GM19455 (cell line): ENCODE results near the gene CYSTM1.
"Not testable (repeated sequence)": the region's sequence is repeated elsewhere in the genome, so short reads cannot be mapped to it uniquely, and the experiment has no call there.

ENCODE experiments used
- ATAC-seq: cut with Tn5 transposase; IDR thresholded peaks from one replicate; pipeline ENCODE4 v1.9.1; 2021; ENCODE audit not compliant: unreplicated experiment

CYSTM1 gene

GRCh38 chr5:140175367-140176030 lies 511 bp downstream of the CYSTM1 start:
- peak; percentile 44 for ATAC-seq

GRCh38 chr5:140176031-140176387 lies 1.0 kb downstream of the CYSTM1 start:
- no peak for ATAC-seq

DNA sequence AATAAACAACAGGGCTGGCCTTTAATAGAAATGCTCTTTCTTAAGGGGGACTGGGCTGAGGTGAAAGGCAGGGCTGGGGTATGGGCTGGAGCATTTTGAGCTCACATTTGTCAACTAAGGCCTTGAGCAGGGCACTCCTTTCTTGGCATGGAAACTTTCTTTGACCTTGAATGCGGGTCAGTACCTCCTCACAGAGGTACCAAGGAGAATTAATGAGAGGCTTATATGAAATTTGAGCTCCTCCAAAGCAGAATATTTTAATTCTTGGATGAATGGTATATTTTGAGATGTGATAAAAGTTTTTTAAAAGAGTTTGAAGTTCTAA lies 3.1 kb downstream of the CYSTM1 start:
- ATAC-seq, result no peak

DNA sequence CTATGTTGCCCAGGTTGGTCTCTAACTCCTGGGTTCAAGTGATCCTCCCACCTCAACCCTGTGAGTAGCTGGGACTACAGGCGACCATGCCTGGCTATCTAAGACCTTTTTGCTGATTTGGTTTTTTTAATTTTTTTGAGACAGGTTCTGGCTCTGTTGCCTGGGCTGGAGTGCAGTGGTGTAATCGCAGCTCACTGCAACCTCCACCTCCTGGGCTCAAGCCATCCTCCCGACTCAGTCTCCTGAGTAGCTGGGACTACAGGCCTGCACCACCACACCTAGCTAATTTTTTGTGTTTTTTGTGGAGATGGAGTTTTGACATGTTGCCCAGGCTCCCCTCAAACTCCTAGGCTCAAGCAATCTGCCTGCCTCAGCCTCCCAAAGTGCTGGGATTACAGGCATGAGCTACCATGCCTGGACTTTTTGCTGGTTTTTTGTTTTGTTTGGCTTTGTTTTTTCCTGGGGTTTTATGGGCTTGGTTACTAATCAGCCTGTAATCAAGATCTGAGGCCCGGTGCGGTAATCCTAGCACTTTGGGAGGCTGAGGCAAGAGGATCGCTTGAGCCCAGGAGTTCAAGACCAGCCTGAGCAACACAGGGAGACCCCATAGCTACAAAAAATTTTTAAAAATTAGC lies 3.6 kb downstream of the CYSTM1 start:
- ATAC-seq, result no peak

DNA sequence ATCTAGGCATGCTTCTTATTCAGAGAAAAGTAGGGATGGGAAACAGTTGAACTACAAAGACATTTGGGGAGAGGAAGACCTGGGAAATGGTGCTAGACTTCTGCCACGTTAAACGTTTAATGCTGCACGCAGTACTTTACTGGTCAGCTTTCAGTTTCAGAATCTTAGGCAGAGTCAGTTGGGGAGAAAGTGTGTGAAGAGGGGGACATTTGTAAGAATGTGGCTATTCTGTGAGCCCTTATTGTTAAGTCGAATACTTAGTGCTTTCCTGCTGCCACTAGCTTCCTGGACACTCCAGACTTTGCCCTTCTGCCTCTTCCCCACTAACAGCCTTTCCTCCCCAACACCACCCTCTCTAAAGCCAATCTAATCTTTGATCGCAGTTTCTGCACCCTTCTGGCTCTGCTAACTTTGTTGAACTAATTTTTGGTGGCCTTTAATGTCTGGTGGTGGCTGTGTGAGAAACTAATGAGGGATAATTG lies 6.1 kb downstream of the CYSTM1 start:
- no peak for ATAC-seq

GRCh38 chr5:140181525-140181924 lies 6.5 kb downstream of the CYSTM1 start:
- ATAC-seq, result no peak

GRCh38 chr5:140182075-140182711 lies 7.2 kb downstream of the CYSTM1 start:
- no peak for ATAC-seq

- no peak for ATAC-seq
Observed at GRCh38 chr5:140182803-140183367, 7.9 kb downstream of the CYSTM1 start.

DNA sequence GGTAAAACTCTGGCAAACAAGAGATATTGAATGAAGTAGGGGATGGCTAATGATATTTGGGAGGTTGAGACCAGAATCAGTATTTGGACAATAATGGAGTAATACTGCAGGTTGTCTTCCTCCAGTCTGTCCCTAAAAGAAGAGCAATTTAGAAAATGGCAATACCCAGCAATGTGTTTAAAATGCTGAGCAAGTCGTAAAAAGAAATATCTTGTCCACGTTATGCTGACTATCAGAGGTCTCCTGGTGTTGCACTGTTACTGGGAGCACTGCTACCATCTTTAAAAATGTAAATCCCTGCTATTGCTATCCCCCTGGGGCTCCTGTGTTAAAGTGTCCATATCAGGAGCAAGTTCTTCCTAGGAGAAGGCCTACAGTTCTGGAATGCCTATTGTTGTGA lies 10.4 kb downstream of the CYSTM1 start:
- no peak for ATAC-seq

- ATAC-seq, result no peak
Observed at GRCh38 chr5:140186267-140186671, 11.3 kb downstream of the CYSTM1 start.

DNA sequence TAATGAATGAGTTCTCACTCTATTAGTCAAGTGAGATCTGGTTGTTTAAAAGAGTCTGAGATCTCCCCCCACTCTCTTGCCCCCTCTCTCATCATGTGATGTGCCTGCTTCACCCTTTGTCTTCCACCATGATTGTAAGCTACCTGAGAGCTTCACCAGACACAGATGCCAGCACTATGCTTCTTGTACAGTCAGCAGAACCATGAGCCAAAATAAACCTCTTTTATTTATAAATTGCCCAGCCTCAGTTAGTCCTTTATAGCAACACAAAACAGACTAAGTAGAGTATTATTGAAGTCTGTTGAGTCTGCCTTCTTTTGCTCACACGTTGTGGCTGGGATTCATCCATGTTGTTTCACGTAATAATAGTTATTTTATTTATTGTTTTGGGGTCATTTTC lies 14.3 kb downstream of the CYSTM1 start:
- ATAC-seq, result no peak

DNA sequence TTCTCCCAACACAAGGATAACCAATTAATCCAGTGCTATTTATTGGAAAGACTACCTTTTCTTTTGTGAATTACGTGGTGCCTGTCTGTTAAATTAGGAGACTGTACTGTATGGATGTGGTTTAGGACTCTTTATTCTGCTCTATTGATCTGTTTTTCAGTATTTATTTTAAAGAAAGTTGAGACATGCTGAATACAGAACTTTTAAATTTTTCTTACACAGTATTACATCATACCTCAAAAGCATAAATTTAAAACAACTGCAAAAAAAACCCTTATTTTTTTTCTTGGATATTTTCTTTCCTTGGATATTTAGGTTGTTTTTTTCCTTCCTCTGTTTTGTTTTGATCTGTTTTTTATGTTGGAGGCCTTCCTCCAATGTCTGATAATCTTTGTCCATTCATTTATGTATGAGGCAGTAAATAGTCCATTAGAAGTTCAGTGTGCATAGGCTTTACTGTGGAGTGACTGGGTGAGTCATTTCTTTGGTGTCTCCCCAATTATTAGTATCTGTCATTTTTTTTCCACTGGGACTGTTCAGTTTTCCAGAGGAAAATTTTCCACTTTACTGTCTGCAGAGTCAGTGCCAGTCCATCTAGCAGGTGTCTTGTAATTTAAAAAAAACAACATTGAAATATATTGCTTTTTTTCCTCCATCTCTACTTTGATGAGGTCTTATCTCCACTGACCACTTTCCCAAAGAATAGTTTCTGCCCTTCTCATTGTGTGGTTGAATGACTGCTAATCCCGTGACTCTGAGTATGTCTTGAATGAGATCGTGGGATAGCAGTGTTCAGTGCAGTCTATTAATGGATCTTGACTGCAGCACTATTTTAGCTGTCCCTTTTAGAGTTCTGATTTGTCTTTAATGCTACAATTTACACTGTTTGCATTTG lies 15.2 kb downstream of the CYSTM1 start:
- ATAC-seq, result no peak

- no peak for ATAC-seq
Observed at GRCh38 chr5:140190872-140191218, 15.9 kb downstream of the CYSTM1 start.

- no peak for ATAC-seq
Observed at GRCh38 chr5:140192715-140193430, 17.9 kb downstream of the CYSTM1 start.

DNA sequence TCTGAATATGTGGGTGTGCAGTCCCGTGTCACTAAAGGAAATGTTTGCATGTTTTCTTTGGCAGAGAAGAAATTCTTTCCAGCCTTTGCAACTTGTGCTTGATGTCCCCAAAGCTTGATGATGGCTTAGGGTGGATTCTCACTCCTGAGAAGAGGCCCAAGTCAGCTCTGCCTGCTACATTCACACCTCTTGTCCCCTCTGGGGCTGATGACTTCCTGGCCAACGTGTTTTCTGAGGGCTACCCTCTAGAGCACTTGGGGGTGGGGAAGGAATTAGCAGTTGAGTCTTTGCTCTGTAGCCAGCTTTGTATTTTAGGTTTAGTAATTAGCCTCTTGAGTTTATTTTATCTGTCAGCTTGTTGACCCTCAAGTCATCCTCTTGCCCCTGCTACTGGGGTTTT lies 19.7 kb downstream of the CYSTM1 start:
- no peak for ATAC-seq

GRCh38 chr5:140196115-140196814 lies 21.3 kb downstream of the CYSTM1 start:
- no peak for ATAC-seq

- ATAC-seq, result no peak
Observed at GRCh38 chr5:140197023-140197422, 22.0 kb downstream of the CYSTM1 start.

DNA sequence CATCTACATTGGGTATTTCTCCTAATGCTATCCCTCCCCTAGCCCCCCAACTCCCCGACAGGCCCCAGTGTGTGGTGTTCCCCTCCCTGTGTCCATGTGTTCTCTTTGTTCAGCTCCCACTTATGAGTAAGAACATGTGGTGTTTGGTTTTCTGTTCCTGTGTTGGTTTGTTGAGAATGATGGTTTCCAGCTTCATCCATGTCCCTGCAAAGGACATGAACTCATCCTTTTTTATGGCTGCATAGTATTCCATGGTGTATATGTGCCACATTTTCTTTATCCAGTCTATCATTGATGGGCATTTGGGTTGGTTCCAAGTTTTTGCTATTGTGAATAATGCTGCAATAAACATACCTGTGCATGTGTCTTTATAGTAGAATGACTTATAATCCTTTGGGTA lies 23.9 kb downstream of the CYSTM1 start:
- not testable (repeated sequence) for ATAC-seq

- no peak for ATAC-seq
Observed at GRCh38 chr5:140202078-140202477, 27.1 kb downstream of the CYSTM1 start.

DNA sequence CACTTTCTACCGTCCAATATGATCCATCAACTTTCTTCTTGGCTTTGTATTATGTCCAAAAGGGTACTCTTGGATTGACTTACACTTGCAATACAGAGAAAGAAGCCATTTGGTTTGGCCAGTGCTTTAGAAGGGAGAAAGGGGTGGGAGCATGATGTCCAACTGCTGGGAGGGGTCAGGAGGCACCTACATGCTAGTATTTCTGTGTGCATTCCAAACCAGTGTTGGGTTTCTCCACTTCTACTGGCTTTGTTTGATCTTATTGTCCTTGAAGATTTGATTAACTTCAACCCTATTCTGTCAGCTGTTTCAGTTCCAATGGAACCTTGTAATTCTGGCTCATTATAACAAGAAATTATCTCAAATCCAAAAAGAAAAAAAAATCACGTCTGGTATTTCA lies 27.6 kb downstream of the CYSTM1 start:
- no peak for ATAC-seq
